Measurements from ENCODE around the gene PDIK1L. TPM values are rescaled to one million over a fixed set of nuclear protein-coding genes. Genes with fewer than 3 reads are reported as not detected.

PDIK1L gene
- polyA plus RNA-seq, 1 donor (not counting 4 experiments of a cell fraction or from before 2014, with no cell fraction given), result 2.8 TPM

DNA sequence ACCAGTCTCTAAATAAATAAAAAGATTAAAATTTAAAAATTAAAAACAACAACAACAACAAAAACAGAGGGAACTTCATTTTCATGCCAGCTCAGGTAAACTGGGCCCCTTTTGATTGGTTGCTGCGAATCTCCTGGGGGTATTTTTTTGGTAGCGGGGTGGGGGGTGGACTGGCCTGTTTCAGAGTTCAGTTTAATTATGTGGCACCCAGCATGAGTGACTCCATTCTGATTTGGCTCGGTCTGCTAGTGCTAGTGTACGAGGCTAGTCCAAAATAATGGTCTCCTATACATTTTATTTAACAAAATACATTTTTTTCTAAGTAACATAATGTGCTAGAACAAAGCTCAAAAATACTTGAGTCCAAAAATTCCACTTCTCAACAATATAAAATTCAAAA lies 18.2 kb downstream of the PDIK1L start:
- dilution Hi-C loops (cut with MboI; ENCODE audit: extremely low pct_ligation_motif_present, low sequenced_read_pairs), result no loop called here
- no peaks in the 10 kb centered on the region for H3K79me2 ChIP-seq (ENCODE audit: control insufficient read depth, insufficient read depth, low read length)
- no peaks in the 10 kb centered on the region for H3K27me3 ChIP-seq (ENCODE audit: control insufficient read depth, extremely low read depth, insufficient read depth, low read length)
- no peak overlapping the region for H2AFZ ChIP-seq (ENCODE audit: control insufficient read depth, low read length)
- H3K9me3 ChIP-seq (ENCODE audit: control insufficient read depth, low read depth, low read length), result no peaks in the 10 kb centered on the region
- FAIRE-seq (no peak), DNase-seq (ENCODE audit: low read depth, low spot score) (no peak)
- H3K36me3 ChIP-seq (ENCODE audit: control insufficient read depth in 2 of 2, extremely low read depth in 1 of 2, insufficient read depth in 2 of 2, low read length in 2 of 2), result no peaks in the 10 kb centered on the region
- H3K9ac ChIP-seq (ENCODE audit: control insufficient read depth, extremely low read depth, insufficient read depth, low read length), result no peak overlapping the region
- H3K9me1 ChIP-seq (ENCODE audit: control insufficient read depth, extremely low read depth, insufficient read depth, low read length), result no peaks in the 10 kb centered on the region
- no peak overlapping the region for H3K27ac ChIP-seq (ENCODE audit: control insufficient read depth, insufficient read depth, low read length)
- H3K4me3 ChIP-seq (ENCODE audit: control insufficient read depth in 2 of 3, extremely low read depth in 1 of 3, insufficient read depth in 2 of 3, low read depth in 1 of 3, low read length in 3 of 3), result no peak overlapping the region
- H3K4me1 ChIP-seq (ENCODE audit: control insufficient read depth, extremely low read depth, insufficient read depth, low read length), result peaks cover 22% of the 10 kb centered on the region
- no peak overlapping the region for H3K4me2 ChIP-seq (ENCODE audit: control insufficient read depth, extremely low read depth, insufficient read depth, low read depth, low read length)
- no peaks in the 10 kb centered on the region for H4K20me1 ChIP-seq (ENCODE audit: control insufficient read depth, extremely low read depth, insufficient read depth, low read length)
- TF ChIP-seq EZH2 (IDR thresholded peaks at IDR 0.05; ENCODE audit: low read length), result no peak
- no peak for TF ChIP-seq CTCF (optimal IDR thresholded peaks at IDR 0.05 in 1 of 3, IDR thresholded peaks at IDR 0.05 in 1 of 3, conservative IDR thresholded peaks at IDR 0.05 in 1 of 3; ENCODE audit: extremely low read depth in 1 of 3, insufficient read depth in 2 of 3, low read length in 3 of 3)

DNA sequence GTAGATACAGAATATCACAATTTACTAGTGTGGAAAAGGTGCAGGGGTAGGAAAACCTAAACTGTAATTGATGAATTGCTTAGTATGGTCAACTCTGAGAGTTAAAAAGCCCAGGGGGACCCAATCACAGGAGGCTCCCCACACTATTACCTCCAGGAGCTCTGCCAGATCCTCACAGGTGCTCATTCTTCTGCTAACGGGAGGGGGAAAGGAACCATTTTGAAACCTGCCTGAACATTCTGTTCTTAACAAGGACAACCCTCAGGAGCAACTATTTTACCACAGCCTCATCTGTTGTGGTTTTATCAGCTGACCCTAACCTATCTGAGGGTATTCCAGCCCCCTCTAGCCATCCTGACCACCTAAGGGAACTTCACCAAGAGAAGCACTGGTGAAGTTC lies 19.1 kb downstream of the PDIK1L start:
- no peaks in the 10 kb centered on the region for H3K9me3 ChIP-seq (ENCODE audit: control insufficient read depth, low read depth, low read length)
- FAIRE-seq, result no peak
- H3K4me1 ChIP-seq (ENCODE audit: control insufficient read depth, extremely low read depth, insufficient read depth, low read length), result peaks cover 22% of the 10 kb centered on the region
- H3K4me3 ChIP-seq (ENCODE audit: control insufficient read depth in 2 of 3, extremely low read depth in 1 of 3, insufficient read depth in 2 of 3, low read depth in 1 of 3, low read length in 3 of 3), result no peak overlapping the region
- no peak for DNase-seq (ENCODE audit: low read depth, low spot score)
- no peak overlapping the region for H2AFZ ChIP-seq (ENCODE audit: control insufficient read depth, low read length)
- no peaks in the 10 kb centered on the region for H3K79me2 ChIP-seq (ENCODE audit: control insufficient read depth, insufficient read depth, low read length)
- no peaks in the 10 kb centered on the region for H3K27me3 ChIP-seq (ENCODE audit: control insufficient read depth, extremely low read depth, insufficient read depth, low read length)
- dilution Hi-C loops (cut with MboI; ENCODE audit: extremely low pct_ligation_motif_present, low sequenced_read_pairs), result no loop called here
- no peak overlapping the region for H3K27ac ChIP-seq (ENCODE audit: control insufficient read depth, insufficient read depth, low read length)
- H4K20me1 ChIP-seq (ENCODE audit: control insufficient read depth, extremely low read depth, insufficient read depth, low read length), result no peaks in the 10 kb centered on the region
- H3K4me2 ChIP-seq (ENCODE audit: control insufficient read depth, extremely low read depth, insufficient read depth, low read depth, low read length), result no peak overlapping the region
- no peaks in the 10 kb centered on the region for H3K36me3 ChIP-seq (ENCODE audit: control insufficient read depth in 2 of 2, extremely low read depth in 1 of 2, insufficient read depth in 2 of 2, low read length in 2 of 2)
- H3K9ac ChIP-seq (ENCODE audit: control insufficient read depth, extremely low read depth, insufficient read depth, low read length), result no peak overlapping the region
- no peaks in the 10 kb centered on the region for H3K9me1 ChIP-seq (ENCODE audit: control insufficient read depth, extremely low read depth, insufficient read depth, low read length)
- no peak for TF ChIP-seq EZH2 (IDR thresholded peaks at IDR 0.05; ENCODE audit: low read length)
- TF ChIP-seq CTCF (optimal IDR thresholded peaks at IDR 0.05 in 1 of 3, IDR thresholded peaks at IDR 0.05 in 1 of 3, conservative IDR thresholded peaks at IDR 0.05 in 1 of 3; ENCODE audit: extremely low read depth in 1 of 3, insufficient read depth in 2 of 3, low read length in 3 of 3), result no peak

Measured in keratinocyte (primary cell).